ENCODE data around the gene TRNAU1AP.

GRCh38 chr1:28551381-28551780 lies 1.5 kb upstream of the TRNAU1AP start:
- TF ChIP-seq CTCF (IDR thresholded peaks at IDR 0.05) (no peak), POLR2A (IDR thresholded peaks at IDR 0.05; ENCODE audit: low read depth) (no peak), POLR2AphosphoS5 (IDR thresholded peaks at IDR 0.05) (no peak), EP300 (IDR thresholded peaks at IDR 0.05) (no peak)
